Ectodermal cell (in vitro differentiated cells): ENCODE results near the gene FBLIM1.
"Not testable (repeated sequence)": the region's sequence is repeated elsewhere in the genome, so short reads cannot be mapped to it uniquely, and the experiment has no call there.

ENCODE experiments used
- H3K27ac ChIP-seq: 2 replicates; pipeline ENCODE4 v1.7.0; 2013; ENCODE audit warnings: mild to moderate bottlenecking, low read depth, low read length; ENCODE audit not compliant: insufficient read depth, poor library complexity, severe bottlenecking
- H3K27me3 ChIP-seq: 2 replicates; pipeline ENCODE4 v1.7.0; 2013; ENCODE audit warnings: mild to moderate bottlenecking, low read length; ENCODE audit not compliant: insufficient read depth, control insufficient read depth, poor library complexity, severe bottlenecking
- H3K36me3 ChIP-seq: one replicate; pipeline ENCODE4 v1.7.0; 2013; ENCODE audit warnings: low read length; ENCODE audit not compliant: control insufficient read depth, insufficient read depth
- H3K4me1 ChIP-seq: one replicate; pipeline ENCODE4 v1.7.0; 2013; ENCODE audit warnings: low read length; ENCODE audit not compliant: control insufficient read depth, insufficient read depth
- H3K4me3 ChIP-seq: 2 replicates; pipeline ENCODE4 v1.7.0; 2013; ENCODE audit warnings: low read depth, low read length, control low read depth; ENCODE audit not compliant: insufficient read depth
- H3K9me3 ChIP-seq: 2 replicates; pipeline ENCODE4 v1.7.0; 2013; ENCODE audit warnings: mild to moderate bottlenecking, low read length, moderate library complexity; ENCODE audit not compliant: control insufficient read depth
- WGBS, 2 experiments: methylation state at CpG; one replicate each; pipeline ENCODE4 v1.1.7; 2013; ENCODE audit warnings: missing lambda C conversion rate in 2 of 2; 5-methylcytosine and 5-hydroxymethylcytosine counted together

Gene FBLIM1

DNA sequence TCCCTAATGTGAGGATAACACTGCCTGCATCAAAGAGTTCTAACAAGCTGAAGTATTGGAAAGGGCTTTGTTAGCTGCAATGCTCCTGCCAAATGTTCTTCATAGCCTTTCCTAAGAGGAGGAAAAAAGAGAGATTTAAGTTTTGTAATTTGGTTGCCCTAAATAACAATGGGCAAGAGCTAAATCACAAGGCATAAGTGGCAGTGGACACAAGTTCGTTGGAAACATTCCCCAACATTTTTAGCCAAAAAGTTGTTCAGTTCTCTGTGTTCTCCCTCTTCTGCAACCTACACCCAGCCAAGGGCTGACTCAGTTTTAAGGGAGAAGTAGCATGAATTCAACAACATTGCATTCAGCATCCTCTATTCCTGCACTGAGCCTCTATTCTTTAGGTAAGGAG lies 51.5 kb downstream of the FBLIM1 start:
- Histone ChIP-seq H3K4me3 (no peak overlapping the region), H3K9me3 (no peaks in the 10 kb centered on the region), H3K36me3 (no peaks in the 10 kb centered on the region), H3K27ac (no peak overlapping the region), H3K27me3 (no peaks in the 10 kb centered on the region), H3K4me1 (no peaks in the 10 kb centered on the region)
- WGBS, 2 experiments: 79 to 93% methylated on average over 1 of the region's 1 CpG

DNA sequence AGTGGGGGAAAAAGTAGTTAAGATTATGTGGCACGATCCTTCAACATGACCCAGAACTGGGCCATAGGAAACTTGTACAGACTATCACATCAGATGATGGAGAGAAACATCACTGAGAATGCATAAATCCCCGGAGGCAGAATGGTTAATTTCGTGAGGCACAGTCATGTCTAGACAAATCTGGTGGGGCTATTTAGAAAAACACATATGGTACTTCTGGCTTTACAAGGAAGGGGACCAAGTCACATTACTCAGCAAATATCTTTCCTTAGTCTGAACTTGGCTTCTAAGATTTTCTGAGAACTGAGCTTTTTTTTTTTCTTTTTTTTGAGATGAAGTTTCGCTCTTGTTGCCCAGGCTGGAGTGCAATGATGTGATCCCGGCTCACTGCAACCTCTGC lies 58.1 kb downstream of the FBLIM1 start:
- Histone ChIP-seq H3K4me3 (no peak overlapping the region), H3K4me1 (no peaks in the 10 kb centered on the region), H3K27me3 (no peaks in the 10 kb centered on the region), H3K36me3 (no peaks in the 10 kb centered on the region), H3K27ac (no peak overlapping the region), H3K9me3 (no peaks in the 10 kb centered on the region)
- 93 to 97% methylated on average over 5 of the region's 5 CpGs for WGBS, 2 experiments

DNA sequence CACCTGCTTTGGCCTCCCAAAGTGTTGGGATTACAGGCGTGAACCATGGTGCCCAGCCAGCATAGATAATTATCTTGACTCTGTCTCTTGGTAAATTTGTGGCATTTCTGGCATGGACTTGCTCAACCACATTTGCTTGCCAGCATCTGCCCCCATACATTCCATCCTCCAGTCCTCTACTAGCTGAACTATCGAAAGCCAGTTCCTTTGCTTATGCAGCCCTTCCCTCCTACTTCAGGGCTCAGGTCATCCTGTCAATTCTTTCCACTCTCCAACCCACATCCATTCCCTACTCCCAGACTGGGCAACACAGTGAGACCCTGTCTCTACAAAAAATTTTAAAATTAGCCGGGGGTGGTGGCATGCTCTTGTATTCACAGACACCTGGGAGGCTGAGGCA lies 61.9 kb downstream of the FBLIM1 start:
- H3K4me1 ChIP-seq: no peaks in the 10 kb centered on the region
- H3K27me3 ChIP-seq: no peaks in the 10 kb centered on the region
- H3K36me3 ChIP-seq: no peaks in the 10 kb centered on the region
- no peak overlapping the region for H3K4me3 ChIP-seq
- H3K9me3 ChIP-seq: no peaks in the 10 kb centered on the region
- no peak overlapping the region for H3K27ac ChIP-seq
- 89 to 95% methylated on average over 3 of the region's 3 CpGs for WGBS, 2 experiments

DNA sequence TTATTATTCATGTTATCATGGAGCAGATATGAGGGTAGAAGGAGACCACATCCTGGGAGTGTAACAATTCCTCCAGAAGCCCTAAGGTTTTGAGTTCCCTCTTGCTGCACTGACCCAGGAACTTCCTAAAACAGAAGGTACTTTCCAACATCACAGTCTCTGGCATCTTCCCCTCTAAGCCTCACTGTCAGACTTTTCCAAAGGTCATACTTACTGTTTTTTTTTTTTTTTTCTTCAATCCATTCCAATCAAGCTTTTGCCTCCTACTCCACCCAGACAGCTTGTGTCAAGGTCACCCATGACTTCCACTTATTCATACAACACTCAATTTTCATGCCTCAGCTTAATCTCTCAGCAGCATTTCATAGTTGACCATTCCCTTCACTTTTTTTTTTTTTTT lies 67.2 kb downstream of the FBLIM1 start:
- no peaks in the 10 kb centered on the region for H3K4me1 ChIP-seq
- H3K27me3 ChIP-seq: no peaks in the 10 kb centered on the region
- H3K36me3 ChIP-seq: no peaks in the 10 kb centered on the region
- no peak overlapping the region for H3K27ac ChIP-seq
- no peak overlapping the region for H3K4me3 ChIP-seq
- no peaks in the 10 kb centered on the region for H3K9me3 ChIP-seq

DNA sequence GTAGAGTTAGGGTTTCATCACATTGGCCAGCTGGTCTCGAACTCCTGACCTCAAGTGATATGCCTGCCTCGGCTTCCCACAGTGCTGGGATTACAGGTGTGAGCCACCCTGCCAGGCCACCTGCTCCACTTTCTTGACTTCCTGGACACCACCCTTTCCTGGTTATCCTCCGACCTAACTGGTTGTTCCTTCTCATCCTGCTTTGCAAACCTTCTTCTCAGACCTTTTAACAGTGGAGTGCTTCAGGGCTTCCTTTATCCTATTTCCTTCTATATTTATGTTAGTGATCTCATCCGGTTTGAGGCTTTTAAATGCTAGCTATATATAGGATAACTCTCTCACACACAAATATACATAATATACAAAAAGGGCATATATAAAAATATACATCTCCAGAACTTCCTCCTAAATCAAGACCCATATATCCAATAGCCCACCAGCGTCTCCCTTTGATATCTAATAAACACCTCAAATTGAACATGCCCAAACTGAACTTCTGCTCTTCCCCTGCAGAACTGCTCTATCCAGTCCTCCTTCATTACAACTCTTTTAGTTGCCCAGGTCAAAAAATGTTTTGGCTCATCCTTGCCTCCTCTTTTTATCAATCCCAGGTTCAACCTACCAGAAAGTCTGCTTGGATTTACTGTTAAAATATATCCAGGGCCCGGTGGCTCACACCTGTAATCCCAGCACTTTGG lies 68.4 kb downstream of the FBLIM1 start:
- WGBS, 2 experiments: 92 to 93% methylated on average over 5 of the region's 6 CpGs
- Histone ChIP-seq H3K27me3 (no peaks in the 10 kb centered on the region), H3K4me3 (no peak overlapping the region), H3K36me3 (no peaks in the 10 kb centered on the region), H3K9me3 (no peaks in the 10 kb centered on the region), H3K27ac (no peak overlapping the region), H3K4me1 (no peaks in the 10 kb centered on the region)

DNA sequence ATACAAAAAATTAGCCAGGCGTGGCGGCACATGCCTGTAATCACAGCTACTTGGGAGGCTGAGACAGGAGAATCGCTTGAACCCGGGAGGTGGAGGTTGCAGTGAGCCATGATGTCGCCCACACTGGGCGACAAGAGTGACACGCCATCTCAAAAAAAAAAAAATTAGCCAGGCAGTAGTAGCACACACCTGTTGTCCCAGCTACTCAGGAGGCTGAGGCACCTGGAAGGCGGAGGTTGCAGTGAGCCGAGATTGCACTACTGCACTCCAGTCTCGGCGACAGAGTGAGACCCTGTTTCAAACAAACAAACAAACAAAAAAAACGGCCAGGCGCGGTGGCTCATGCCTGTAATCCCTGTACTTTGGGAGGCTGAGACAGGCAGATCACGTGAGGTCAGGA lies 69.0 kb downstream of the FBLIM1 start:
- WGBS, 2 experiments: 91 to 96% methylated on average over 15 of the region's 15 CpGs
- H3K27ac ChIP-seq, H3K4me3 ChIP-seq, H3K4me1 ChIP-seq, H3K27me3 ChIP-seq, H3K36me3 ChIP-seq, H3K9me3 ChIP-seq: not testable (repeated sequence)

DNA sequence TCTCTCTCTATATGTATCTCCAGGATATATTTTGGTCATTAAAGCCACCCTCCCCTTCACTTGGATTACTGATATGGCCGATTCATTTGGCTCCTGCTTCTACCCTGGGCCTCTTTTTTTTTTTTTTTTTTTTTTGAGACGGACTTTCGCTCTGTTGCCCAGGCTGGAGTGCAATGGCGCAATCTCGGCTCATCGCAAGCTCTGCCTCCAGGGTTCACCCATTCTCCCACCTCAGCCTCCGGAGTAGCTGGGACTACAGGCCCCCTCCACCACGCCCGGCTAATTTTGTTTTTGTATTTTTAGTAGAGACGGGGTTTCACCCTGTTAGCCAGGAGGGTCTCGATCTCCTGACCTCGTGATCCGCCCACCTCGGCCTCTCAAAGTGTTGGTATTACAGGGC lies 70.3 kb downstream of the FBLIM1 start:
- not testable (repeated sequence) for H3K27ac ChIP-seq, H3K27me3 ChIP-seq, H3K36me3 ChIP-seq, H3K4me1 ChIP-seq, H3K9me3 ChIP-seq, H3K4me3 ChIP-seq
- WGBS, 2 experiments: 93% methylated on average over 14 of the region's 14 CpGs

DNA sequence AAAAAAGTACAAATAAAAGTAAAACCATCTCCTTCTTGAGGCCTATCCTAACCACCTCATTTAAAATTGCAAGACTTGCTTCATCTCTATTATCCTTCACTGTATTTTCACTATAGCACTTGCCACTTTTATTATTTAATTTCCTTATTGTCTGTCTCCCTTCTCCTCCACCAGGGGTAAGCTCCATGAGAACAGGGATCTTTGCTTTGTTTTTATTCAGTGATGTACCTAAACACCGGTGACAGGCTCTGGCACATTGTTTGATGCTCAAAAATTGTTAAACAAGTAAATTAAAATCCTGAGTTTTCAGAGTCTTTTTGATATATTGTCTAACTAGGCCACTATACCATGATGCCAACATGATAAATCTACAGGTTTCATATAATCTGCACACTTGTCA lies 71.7 kb downstream of the FBLIM1 start:
- Histone ChIP-seq H3K9me3 (no peaks in the 10 kb centered on the region), H3K27me3 (no peaks in the 10 kb centered on the region), H3K4me3 (no peak overlapping the region), H3K27ac (no peak overlapping the region), H3K4me1 (no peaks in the 10 kb centered on the region), H3K36me3 (no peaks in the 10 kb centered on the region)
- WGBS, 2 experiments: 27% methylated on average over 1 of the region's 1 CpG

DNA sequence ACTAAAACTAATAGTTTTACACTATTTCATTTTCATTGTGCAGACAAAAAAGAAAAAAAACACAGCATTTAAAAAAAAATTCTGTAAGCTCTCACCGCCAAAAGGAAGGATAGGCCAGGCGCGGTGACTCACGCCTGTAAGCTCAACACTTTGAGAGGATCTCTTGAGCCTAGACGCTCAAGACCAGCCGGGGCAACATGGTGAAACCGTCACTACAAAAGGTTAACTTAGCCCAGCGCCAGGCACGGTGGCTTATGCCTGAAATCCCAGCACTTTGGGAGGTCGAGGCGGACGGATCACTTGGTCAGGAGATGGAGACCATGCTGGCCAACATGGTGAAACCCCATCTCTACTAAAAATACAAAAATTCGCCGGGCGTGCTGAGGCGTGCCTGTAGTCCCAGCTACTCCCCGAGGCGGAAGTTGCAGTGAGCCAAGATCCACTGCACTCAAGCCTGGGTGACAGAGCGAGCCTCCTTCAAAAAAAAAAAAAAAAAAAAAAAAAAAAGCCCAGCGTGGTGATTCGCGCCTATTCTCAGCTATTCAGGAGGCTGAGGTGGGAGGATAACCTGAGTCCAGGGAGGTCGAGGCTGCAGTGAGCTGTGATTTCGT lies 74.6 kb downstream of the FBLIM1 start:
- H3K4me1 ChIP-seq: no peaks in the 10 kb centered on the region
- no peaks in the 10 kb centered on the region for H3K36me3 ChIP-seq
- no peak overlapping the region for H3K27ac ChIP-seq
- H3K9me3 ChIP-seq: no peaks in the 10 kb centered on the region
- H3K4me3 ChIP-seq: peak overlapping the region; percentile 57
- 88 to 93% methylated on average over 23 to 24 of the region's 24 CpGs for WGBS, 2 experiments
- no peaks in the 10 kb centered on the region for H3K27me3 ChIP-seq

DNA sequence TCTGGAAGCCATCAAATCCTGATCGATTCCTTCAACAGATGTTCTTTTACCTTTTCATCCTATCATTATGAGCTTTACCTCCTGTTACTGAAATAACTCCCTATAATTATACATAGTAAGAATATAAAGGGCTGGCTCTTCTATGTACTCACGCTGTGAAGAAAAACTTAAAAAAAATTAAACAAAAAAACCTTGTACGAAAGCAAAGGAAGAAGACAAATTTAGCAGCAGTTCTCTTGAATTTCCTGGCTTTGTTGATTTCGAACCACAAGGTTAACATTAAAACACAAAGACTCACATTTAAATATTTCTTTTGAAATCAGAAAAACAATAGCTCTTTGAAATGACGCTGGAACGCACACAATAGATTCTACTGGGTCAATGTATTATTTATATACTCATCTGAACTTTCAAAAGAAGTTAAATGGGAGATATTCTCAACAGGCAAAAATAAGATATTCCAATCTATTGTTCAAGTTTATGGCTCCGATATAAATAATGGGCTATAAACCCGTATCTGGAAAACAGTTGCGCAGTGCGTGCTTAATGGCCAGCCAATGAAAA lies 75.3 kb downstream of the FBLIM1 start:
- Histone ChIP-seq H3K9me3 (no peaks in the 10 kb centered on the region), H3K4me3 (peak overlapping the region; percentile 57), H3K27ac (peak overlapping the region; percentile 100), H3K27me3 (no peaks in the 10 kb centered on the region), H3K4me1 (no peaks in the 10 kb centered on the region), H3K36me3 (no peaks in the 10 kb centered on the region)
- WGBS, 2 experiments: 6 to 19% methylated on average over 8 to 10 of the region's 10 CpGs
